Stimulated activated CD4-positive, alpha-beta T cell treated with anti-CD3 and anti-CD28 coated beads, Interleukin-15, amount 100 ng/mL, for 48 hours (primary cell): ENCODE data around the gene TTF2.

Experiments used
- DNase-seq, 2 donors: peaks; one replicate each; pipeline ENCODE4 v3.0.0-alpha.2; 2020; ENCODE audit warnings: low read depth in 2 of 2

TTF2 gene

DNA sequence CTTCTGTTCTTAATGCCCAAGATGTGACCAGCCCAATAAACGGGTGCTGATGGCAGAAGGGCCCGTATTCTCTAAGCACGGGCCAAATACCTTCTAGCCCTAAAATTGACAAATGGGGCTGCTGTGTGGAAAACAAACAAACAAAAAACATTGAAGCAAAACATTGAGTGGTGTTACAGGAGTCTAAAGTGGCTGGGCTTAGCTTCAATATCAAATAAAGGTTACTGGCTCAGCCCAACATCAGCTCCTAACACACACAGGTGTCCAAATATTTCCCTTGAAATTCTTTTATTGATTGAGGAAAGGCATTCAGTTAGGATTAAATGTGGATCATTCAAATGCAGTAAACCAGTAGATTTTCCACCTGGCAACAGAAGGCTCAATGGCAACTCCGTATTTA lies 13.3 kb upstream of the TTF2 start:
- DNase-seq: no peak

DNA sequence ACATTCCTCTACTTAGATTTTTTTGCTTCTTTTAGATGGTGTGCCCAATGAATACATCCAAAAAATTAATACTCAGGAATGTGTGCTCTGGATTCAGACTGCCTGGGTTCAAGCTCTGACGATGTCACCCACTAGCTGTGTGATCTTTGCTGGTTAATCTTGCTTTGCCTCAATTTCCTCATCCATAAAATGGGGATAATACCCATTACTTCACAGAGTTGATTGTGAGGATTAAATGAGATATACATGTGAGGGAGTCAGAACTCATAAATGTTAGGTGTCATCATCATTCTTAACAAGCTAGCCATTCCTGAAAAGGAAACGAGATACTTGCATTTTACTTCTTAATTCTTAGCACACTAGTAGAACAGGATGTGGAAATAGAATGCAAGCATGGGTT lies 12.9 kb upstream of the TTF2 start:
- DNase-seq: no peak

DNA sequence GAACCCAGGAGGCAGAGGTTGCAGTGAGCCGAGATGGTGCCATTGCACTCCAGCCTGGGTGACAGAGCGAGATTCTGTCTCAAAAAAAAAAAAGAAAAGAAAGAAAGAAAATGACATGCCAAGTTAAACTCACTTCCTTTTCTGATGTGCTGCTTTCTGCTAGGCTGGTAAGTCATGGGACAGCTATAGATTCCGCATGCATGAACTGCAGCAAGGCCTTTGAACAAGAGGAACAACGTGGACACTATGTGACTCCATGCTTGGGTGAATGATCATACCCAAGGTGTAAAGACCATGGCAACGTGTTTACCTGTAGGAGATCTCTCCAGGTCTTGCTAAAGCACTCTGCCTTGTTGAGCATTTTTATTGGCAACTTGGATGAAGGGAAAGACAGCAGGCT lies 10.3 kb upstream of the TTF2 start:
- DNase-seq: no peak

DNA sequence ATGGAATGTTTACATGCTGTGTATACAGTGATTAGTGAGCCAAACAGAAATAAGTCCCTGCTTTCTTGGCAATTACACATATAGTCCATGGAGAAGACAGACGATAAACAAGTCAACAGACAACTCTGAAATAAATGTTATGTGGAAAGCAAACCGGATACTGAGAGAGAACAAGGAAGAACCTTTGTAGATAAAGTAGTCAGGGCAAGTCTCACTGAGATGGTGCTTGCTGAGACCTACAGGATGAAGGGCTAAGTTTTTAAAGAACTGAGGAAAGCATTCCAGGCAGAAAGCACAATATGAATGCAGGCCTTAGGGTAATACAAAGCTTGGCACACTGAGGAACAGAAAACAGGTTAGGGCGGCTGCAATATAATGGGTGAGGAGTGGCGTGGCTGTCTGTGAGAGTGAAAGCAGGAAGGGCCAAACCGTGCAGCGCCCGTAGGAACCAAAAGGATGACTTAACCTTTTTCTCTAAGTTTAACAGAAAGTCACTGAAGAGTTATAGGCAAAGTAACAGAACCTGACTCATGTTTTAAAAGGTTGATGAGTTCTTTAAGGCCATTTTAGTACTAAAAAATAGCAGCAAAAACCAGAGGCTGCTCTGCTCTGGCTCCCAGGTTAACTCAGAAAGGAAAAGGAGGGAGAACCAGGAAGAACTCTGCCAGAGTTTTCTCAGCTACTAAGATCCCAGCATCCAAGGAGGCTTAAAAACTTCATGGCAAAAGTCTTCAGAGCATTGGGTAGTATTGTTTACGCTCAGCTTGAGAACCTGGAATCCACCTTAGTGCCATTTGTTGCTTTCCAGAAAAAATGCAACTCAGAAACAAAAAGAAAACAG lies 8.7 kb upstream of the TTF2 start:
- DNase-seq: no peak

DNA sequence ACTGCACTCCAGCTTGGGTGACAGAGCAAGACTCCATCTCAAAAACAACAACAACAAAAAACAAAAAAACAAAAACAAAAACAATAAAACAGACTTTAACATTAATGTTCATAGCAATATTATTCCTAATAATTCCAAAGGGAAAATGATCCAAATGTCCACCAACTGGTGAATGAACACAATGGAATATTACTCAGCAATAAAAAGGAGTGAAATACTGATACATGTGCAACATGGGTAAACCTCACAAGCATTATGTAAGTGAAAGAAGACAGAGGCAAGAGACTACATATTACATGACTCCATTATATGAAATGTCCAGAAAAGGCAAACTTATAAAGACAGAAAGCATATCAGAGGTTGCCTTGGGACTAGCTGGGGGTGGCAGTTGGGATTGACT lies 6.1 kb upstream of the TTF2 start:
- DNase-seq: no peak

DNA sequence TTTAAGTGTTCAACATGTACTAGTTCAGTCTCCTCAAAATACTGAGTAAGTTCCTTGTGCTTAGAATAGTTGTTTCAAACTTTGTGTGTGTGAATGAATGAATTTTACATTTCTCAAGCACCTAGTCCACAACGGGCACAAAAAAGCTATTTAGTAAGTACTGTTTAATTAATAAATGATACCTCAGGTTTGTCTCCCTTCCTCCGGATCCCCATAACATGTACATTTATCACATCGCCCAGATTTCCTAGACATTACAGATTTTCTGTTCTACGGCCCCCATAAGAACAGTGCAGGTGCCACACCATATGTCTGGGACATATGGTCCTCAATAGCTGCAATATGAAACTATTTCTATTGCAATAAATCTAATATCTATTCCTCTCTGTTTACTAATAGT lies 1.3 kb upstream of the TTF2 start:
- no peak for DNase-seq

DNA sequence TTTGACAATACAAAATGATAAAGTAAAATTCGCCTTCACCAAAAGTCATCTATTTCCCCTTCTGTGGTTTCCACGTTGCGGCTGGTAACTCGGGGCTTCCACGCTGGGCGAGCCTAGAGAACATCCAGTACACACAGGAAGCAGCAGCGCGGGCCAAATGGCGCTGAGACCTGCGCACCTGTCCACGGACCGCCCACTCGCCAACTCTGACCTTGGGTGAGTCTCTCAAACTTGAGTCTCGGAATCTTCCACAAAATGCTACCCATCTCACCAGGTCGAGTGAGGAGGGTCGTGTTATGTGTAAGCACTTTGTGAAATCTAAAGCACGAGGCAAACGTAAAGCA lies 820 bp upstream of the TTF2 start:
- peak; percentile 58 to 59 for DNase-seq

DNA sequence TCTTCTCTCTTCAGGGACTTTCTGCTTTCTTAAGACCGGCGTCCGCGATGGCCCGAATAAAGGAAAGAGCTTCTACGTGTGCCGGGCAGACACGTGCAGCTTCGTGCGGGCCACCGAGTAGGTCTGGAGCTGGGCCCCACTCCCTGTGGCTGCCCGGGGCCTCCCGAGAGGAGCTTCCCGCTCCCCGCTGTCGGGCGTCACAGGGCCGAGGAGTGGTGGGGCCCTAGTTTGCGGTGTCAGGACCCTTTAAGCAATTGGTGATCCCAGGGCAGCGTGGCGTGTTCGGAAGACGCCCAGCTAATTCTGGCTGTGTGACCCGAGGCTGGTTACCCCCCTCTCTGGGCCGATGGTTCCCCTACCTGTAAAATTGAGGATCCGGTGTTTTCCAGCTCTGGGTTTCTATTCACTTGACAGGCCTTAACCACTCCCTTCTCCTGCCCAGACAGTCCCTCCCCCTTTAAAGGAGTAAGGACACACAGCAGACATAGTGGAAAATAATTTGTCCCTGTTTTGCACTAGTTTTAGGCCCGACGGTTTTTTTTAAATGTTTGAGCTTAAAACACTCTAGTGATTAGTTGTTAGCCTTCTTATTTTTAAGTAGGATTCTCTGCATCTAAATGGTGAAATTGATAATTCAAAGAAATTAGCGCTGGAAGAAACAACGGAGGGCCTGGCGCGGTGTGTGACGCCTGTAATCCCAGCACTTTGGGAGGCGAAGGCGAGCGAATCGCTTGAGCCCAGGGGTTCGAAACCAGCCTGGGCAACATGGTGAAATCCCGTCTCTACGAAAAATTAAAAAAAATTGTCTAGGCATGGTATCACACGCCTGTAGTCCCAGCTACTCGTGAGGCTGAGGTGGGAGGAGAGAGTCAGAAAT lies 553 bp downstream of the TTF2 start:
- DNase-seq: no peak

DNA sequence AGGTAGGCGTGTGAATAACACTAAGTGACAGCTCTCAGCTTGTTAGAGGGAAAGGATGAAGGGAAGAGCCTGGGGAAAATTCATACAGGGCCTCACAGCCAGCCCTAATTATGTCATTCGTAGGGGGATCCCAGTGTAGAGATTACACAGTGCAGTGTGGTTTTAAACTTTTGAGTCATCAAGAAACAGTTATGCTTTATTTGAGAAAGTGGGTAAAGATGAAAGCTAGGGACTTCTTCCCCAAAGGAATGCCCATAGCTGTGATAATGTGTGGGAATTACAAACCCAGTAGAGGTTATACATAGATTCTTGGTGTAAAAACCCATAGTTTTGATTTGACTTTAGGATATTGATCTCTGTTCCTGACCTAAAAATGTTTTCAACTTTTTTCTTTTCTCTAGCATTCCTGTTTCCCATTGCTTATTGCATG lies 1.9 kb downstream of the TTF2 start:
- DNase-seq: no peak

DNA sequence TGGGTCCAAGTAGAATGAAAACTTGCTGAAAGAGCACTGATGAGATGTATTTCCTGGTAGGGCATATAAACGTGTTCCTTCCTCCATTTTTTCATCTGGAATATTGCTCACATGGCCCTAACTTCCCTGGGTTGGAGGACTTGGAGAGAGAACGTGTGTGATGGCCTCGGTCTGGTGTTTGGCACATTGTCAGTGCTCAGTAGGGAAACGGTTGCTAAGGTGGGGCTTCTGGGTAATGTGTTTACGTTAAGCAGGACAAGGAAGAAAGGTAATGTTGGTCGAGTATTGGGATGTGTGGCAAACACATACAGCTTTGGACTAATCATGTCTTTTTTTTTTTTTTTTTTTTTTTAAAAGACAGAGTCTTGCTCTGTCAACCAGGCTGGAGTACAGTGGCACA lies 6.2 kb downstream of the TTF2 start:
- DNase-seq: no peak

DNA sequence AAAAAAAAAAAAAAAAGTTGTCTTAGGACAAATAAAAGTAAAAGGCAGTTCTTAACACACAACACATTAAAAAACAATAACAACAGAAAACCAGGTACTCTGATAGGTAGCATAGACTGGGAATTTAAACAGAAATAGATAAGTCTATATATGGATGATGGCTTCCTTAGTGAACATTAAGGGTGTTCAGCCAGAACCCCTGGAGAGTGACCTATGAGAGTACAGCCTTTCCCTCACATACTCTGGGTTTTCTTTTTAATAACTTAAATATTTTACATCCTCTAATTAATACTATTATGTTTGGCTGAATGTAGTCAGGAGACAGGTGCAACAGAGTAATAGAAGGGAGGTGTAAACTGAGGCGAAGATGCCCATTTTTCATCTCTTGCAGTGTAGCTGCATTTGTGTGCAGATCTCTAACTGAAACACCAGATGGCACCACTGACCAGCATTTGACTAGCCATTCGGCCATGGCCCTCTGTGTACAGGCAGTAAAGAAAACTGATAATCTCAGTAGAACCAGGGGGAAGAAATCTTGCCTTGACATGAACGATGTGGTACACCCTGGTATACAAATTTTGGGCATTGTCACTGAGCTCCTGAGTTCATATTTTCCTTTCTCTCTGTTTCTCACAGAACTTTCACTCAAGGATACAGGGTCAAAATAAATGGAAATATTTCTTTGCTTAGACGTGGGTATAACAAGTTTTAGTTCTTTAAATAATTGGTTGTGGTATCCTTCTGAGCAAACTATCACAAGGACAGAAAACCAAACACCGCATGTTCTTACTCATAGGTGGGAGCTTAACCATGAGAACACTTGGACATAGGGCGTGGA lies 7.6 kb downstream of the TTF2 start:
- DNase-seq: no peak

DNA sequence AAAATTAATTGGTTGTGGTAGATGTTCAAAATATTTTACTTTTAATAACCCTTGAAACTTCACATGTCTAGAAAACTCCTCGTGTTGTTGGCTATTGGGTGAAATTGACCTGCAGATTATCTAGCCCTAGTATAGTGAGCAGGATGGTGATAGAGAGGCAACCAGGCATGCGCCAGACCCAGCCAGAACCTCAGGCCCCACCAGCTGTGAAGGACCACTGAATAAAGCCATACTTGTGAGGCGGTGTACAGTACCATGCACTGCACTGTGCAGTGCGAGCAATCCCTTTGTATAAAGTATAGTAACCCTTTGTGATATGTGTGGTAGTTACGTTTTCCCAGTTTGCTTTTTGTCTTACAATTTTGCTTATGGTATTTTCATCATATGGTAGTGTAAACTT lies 8.5 kb downstream of the TTF2 start:
- DNase-seq: no peak

DNA sequence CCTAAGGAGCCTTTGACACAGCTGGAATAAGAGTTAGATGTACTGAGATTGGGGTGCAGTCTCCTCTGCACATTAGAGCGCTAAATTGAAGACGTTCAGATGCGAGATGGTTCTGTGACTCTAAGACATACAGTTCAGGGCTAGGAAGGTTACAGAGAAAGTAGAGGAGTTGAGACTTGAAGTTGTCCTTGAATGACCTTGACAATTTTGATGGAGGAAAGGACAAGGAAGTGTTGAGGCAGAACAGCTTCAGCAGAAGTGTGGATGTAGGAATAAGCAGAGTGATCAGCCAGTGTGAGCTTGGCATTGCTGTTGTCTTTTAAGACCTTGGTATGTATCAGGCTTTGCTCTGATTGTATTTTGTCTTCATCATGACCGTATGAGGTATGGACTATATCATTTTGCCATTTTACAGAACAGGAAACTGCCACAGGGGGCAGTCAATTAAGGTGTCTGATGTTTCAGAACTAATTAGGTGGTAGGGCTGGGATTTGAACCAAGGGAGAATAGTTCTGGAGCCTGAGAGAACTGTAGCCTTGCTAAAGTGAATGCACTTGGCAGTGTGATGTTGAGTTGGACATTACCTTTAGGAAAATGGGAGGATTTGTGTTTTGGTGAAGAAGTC lies 9.2 kb downstream of the TTF2 start:
- no peak for DNase-seq

DNA sequence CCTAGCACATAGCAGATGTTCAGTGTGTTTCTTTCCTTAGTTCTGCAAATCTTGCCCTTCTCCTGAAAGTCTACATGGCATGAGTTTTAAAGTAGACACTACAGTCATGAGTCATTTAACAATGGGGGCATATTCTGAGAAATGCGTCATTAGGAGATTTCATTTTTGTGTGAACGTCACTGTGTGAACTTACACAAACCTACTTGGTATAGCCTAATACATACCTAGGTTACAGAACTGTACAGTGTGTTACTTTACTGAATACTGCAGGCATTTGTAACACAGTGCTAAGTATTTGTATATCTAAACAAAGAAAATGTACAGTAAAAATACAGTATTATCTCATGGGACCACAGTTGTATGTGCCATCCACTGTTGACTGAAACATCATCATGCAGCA lies 10.0 kb downstream of the TTF2 start:
- DNase-seq: no peak

DNA sequence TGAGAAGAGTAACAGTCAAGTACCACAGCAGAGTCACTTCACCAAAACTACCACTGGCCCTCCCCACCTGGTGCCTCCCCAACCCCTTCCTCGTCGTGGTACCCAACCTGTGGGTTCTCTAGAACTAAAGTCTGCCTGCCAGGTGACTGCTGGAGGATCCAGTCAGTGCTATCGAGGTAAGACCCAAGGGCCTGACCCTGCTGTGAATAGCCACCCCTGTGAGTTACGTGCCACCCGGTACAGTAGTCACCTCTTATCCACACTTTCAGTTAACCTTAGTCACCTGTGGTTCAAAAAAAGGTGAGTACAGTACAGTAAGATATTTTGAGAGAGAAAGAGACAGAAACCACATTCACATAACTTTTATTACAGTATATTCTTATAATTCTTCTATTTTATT lies 16.5 kb downstream of the TTF2 start:
- DNase-seq: no peak

DNA sequence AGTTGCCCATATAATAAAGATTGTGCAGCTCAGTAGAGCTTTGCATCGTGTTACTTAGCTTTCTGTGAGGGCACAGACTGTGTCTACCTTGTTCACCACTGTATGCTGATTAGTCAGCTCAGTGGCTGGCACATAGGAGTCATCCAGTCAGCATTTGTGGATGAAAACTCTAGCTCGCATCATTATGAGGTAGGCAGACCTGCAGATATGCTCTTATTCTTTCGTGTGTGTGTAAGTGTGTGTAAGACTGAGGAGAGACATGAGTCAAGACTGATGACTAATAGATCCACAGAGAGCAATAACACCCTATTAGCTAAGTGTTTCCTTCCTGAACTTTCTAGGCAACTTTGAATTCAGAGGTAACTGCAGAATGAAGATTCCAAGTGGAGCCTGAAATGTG lies 17.1 kb downstream of the TTF2 start:
- DNase-seq: peak in 1 of 2 donors; percentile 58

DNA sequence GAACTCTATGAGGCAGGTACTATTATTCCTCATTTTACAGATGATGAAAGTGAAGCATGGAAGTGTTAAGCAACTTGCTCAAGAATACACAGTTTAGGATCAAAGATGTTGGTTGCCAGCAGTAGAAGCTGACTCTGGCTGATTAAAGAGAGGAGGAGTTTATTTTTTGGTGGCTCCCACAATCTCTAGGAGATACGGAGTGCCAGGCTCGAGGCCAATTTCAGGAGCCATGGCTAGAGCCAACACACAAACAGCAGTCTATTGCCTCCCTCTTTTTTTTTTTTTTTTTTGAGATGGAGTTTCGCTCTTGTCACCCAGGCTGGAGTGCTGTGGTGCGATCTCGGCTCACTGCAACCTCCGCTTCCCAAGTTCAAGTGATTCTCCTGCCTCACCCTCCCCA lies 19.6 kb downstream of the TTF2 start:
- DNase-seq: no peak

DNA sequence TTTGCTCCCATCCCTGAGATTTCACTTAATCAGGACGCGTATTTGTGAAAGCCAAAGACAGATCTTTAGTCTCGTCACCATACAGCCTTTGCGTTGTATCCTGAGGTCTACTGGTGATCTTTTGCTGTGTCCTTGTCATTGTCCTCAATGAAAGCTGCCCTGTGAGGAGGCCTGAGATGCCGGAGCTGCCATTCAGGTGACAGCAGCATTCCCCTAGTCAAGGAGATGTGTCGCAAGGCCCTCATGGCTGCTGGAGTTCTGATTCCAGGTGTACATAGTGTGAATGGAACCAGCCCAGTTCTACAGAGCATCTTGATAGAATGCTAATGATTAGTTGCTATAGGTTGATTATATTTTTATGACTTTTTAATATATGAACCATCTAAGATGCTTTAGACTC lies 24.1 kb downstream of the TTF2 start:
- DNase-seq: no peak

DNA sequence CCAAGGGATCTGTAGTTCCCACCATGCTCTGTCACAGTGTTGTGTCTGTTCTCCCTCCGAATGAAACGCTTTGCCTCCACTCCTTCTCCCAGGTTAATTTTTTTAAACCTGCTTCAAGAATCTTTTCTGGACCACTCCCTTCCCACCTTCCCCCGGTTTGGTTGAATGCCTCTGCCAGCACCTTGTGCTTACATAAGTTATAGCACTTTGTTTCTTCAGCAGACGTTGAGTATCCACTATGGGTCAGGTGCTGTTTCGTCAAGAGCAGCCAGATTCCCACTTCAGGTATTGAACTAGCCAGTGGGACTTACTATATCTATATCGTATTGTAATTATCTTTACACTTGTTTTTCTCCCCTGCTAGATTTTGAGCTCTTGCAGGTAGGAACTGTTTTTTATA lies 27.6 kb downstream of the TTF2 start:
- no peak for DNase-seq

DNA sequence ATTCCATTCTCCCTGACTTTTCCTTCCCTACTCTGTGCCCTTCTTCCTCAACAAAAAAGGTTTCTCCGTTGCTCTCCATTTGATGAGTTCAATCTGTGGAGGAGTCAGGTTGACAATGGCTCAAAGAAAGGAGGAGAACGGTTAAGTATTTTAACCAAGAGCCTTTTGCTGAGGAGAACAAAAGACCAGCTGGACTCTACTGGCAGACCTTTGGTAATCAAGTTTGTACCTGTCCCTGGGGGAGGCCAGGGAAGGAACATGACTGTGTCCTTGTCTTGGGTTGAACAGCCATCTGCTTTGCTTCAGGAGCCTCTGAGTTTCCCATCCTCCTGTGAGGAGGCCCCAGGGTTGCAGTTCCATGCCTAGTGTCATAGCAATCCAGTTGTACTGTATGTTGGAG lies 29.9 kb downstream of the TTF2 start:
- no peak for DNase-seq

DNA sequence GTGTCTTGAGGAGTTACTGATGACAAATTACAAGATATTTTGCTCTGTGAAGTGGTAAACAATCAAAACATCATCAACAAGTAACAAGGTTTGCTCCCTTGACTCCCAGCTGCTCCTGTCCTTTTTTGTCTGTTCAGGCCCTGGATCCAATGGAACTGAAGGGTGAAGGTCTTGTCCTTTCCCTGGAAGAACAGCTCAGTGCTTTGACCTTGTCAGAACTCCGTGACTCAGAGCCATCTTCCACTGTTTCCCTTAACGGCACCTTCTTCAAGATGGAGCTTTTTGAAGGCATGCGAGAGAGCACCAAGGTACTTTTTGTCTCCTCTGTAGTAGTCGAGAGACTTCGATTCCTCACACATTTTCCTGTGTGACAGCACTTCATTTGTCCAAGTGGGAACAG lies 32.5 kb downstream of the TTF2 start:
- no peak for DNase-seq

DNA sequence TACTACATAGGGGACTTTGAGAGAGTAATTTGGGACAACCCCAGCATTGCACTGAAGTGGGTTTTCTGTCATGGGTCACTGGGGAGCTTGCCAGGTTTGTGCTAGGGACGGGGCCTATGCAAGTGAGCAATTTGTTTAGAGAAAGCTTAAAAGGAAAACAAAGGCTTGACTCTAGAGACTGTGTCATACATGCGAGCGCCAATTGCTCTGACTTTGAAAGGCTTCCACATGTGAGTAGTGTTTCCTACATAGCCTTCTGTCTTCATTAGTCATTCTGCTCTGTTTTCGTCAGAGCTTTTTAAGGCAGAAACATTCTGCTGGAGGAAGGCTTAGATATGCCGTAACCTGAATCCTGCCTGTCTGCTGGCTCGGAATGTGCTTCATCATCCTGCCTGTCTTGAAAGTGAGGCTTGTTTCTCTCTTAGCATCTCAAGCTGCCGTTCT lies 33.0 kb downstream of the TTF2 start:
- DNase-seq: no peak
